NCI-H1417 treated with DMSO at 0.1 percent for 48 hours (cell line): ENCODE results near the gene MKS1.

Experiments
- DNase-seq: peaks from one replicate; lab custom pipeline; 2025; lab: John Stamatoyannopoulos, UW

MKS1 gene

DNA sequence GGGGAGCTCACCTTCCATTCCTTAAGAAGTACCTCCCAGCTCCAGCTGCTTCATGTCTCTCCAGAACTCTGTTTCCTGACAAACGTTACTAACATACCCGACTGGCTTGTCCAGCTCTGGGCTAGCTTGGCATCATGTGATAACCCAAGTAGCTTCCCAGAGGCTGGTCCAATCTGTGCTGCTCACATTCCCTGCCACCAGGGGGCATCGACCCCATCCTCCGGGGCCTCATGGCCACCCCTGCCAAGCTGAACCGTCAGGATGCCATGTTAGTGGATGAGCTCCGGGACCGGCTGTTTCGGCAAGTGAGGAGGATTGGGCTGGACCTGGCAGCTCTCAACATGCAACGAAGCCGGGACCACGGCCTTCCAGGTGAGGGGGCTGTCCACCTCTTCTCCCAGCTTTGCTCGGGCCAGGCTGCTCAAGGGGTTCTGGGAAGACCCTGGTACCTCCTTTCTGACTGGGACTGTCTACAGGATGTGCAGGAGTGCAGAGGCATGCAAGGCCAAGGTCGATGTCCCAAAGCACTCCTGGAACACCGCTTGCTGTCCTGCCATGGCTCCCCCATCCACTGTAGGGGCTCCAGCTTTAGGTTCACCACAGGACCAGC lies 18.9 kb downstream of the MKS1 start:
- no peak for DNase-seq

DNA sequence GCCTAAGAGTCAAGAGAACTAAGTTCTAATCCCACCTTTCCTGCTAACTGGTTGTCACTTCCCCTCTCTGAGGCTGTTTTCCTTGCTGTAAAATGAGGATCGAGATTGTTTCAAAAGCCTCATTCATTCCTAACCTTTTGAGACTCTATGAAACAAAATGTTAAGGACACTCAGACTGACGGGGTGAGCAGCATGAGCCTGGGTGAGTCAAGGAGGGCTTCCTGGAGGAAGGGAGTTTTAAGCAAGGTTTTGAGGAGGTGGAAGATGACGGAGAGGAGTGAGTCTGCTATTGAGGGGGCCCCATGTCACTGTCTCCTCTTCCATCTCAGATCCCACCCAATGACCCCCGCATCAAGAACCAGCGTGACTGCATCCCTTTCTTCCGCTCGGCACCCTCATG lies 22.4 kb downstream of the MKS1 start:
- no peak for DNase-seq

DNA sequence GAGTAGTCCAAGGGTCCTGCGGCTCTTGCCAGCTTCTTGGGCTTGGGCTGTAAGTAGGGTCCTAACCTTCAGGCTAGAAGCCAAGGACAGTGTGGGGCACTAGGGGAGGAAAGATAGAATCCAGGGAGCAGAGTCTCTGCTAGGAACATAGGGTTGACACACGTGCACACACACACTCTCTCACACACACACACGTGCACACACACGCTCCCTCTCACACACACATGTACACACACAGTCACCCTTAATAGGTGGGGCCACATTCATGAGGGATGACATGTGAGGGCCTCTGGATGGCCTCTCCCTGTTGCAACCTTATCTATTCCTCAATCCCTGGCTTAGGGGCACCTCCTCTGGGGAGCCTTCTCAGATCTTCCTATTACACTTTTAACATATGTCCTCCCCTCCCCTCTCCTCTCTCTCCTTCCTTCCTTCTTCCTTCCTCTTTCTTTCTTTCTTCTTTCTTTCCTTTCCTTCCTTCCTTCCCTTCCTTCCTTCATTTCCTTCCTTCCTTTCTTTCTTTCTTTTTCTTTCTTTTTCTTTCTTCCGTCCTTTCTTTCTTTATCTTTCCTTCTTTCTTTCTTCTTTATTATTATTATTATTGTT lies 23.4 kb downstream of the MKS1 start:
- DNase-seq = no peak

DNA sequence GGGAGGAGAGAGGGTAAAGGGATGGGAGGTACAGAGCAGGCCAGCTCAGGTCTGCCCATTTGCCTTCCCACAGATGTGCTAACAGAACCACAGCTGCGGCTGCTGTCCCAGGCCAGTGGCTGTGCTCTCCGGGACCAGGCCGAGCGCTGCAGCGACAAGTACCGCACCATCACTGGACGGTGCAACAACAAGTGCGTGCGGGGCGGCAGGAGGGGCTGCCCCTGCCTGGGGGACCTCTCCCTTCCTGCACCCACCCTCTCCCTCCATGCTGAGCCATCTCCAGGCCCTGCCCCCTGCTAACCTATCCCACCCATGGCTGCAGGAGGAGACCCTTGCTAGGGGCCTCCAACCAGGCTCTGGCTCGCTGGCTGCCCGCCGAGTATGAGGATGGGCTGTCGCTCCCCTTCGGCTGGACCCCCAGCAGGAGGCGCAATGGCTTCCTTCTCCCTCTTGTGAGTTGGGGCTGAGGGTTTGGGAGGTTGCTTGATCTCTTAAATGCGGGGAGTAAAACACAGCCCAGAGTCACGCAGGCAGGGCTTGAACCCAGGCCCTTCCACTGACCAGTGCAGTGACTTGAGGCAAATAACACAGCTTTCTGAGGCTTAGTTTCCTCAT lies 25.3 kb downstream of the MKS1 start:
- DNase-seq = no peak

DNA sequence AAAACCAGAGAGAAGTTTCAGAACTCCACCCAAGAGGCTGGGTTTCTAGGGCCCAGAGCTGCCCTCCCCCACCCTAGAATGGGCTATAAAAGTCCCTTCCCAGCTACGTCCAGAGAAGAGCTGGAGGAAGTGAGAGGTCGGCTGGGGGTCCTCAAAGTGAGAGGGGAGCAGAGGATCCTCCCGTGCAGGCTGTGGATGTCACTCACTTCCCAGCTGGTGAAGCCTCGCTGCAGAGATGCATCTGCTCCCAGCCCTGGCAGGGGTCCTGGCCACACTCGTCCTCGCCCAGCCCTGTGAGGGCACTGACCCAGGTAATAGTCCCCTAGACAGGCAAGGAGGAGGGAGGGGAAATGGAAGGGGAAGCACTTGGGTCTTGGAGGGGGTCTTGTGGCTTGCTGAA lies 26.4 kb downstream of the MKS1 start, which contains the start of gene EPX:
TSS of gene EPX (plus strand) at position 115 of the 400 bp plus-strand sequence. CDS start at position 236, 121 bp downstream.
- no peak for DNase-seq

DNA sequence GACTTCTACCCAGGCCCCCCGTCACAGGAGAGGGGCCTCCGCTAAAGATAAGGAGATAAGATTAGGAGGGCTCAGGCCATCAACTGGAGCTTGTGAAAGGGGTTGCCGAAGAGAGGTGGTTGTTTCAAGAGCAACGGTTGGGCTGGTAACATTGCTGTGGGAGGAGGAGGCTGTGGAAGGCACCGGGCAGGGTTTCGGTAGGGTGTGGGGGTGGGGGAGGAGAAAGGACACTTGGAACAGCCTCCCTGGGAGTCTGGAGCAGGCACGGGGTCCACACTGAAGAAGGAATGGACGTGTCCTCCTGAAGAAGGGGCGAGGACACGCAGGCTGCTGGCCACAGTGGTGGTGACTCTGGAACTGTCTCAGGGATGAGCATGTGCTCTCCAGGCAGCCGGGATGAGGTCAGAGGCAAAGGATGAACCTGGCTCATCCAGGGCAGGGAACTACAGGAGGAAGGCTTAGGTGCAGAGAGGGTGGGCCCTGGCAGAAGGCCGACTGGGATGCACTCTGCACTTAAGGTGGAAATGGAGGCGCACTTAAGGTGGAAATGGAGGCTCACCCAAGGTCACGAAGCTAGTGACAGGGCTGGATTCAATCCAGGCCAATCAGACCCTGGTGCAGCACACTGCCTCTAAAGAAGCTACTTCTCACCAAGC lies 27.7 kb downstream of the MKS1 start:
- DNase-seq = no peak

DNA sequence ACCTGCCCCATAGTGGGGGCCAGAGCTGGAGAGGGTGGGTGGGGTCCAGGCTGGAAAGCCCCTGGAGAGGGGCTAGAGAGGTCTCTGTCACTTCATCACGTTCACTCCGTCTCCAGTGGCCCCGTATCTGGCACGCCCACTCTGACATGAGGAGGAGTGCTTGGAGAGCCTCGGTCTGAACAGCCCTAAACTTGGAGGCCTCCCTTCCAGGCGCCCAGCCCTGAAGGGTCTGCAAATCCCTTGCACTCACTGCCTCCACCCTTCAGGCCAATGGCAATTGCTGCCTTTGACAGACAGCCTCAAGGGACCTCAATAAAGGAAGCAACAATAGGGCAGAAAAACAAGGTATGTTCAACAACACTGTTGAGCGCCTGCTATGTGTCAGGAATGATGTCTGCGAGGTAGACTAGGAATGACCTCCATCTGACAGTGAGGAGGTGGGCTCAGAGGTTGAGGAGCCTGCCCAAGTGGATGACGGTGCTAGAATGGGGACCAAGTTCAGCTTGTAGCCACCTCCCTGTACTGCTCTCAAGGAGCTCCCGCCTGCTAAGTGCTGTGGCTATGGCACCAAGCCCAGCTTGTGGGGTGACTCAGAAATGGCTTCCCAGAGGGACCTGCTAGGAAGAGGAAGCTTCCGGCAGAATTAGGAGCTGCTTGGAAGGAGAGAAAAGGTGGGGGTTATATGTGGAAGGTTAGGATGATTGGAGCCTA lies 29.5 kb downstream of the MKS1 start:
- DNase-seq = no peak

DNA sequence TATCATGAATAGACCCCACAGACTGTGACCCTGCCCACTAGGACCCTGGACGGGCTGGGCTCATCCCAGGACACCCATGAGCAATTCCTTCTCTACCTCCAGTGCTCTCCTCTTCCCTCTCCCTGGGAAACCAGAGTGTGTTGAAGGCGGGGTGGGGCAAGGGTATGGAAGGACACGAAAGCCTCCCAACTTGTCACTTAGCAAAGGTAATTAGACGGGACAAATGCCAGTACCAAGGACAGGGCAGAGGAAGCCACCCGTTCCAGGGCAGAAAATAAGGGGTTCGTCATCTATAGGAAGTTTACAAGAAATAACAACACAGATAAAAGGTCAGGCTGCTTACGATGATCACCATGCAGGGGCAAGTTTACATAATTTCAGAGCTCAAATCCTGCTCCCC lies 31.4 kb downstream of the MKS1 start:
- no peak for DNase-seq

DNA sequence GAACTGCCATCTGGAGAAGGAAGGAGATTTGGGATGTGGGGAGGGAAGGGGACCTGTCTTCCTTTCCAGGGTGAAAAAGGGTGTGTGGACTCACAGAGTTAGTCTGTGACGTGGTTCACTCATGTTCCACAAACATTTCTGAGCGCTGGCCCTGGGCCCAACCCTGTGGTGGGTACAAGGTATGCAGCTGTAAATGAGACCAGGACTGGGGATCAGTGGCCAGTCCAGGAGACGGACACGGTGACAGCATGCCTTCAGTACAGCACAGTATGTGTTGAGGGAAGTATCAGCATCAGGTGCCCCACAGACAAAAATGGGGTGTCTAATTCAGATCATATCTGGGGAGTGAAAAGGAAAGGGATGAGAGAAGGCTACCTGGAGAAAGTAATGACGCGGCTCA lies 32.0 kb downstream of the MKS1 start:
- no peak for DNase-seq

DNA sequence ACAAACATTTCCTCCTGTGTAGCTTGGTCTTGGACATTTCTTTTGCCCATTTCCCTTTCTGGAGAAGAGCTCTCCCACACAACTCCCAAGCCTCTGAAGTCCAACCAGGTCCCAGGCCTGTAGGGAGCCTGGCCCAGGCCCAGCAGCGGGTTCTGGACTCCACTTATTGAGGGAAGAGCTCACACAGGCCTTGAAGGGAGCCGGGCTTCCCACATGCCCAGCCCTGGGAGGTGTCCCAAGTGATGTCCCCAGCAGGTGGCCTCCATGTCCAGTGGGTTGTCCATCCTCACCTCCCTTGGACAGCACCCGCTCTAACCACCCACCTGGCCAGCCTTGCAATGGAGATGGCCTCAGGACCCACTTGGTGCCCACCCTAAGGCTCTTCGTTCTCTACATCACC lies 32.5 kb downstream of the MKS1 start:
- no peak for DNase-seq

DNA sequence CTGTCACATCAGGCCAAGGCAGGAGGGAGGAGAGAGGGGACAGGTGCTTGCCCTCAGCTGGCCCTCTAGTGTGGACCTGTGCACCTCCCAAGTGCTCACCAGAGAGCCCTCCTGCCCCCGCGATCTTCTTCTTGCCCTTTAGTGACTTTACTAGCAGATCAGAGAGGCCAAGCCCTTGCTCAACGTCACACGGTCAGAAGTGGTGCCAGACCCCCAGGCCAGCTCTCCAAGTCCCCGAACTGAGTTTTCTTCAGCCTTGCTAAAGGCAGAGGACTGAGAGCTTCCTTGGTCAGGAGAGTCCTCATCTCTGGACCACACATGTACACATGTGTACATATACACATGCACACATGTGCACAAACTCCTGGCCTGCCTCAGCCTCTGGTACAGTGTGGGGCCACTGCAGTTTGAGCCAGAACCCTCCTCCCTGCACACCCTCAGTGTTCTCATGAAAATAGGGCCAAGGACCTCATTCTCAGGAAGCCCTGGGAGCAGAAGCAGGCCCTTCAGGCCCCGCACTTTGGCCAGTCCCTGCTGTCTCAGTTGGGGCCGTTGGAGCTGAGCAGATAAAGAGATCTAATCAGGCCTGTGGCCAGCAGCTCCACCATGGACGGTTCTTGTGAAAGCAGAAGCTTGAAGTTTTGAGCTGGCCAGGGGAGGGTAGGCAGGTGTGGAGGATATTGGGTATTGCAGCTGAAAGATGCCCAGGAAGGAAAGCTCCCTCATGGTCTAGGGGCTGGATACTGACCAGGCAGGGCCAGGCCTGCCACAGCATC lies 33.9 kb downstream of the MKS1 start:
- DNase-seq = no peak

DNA sequence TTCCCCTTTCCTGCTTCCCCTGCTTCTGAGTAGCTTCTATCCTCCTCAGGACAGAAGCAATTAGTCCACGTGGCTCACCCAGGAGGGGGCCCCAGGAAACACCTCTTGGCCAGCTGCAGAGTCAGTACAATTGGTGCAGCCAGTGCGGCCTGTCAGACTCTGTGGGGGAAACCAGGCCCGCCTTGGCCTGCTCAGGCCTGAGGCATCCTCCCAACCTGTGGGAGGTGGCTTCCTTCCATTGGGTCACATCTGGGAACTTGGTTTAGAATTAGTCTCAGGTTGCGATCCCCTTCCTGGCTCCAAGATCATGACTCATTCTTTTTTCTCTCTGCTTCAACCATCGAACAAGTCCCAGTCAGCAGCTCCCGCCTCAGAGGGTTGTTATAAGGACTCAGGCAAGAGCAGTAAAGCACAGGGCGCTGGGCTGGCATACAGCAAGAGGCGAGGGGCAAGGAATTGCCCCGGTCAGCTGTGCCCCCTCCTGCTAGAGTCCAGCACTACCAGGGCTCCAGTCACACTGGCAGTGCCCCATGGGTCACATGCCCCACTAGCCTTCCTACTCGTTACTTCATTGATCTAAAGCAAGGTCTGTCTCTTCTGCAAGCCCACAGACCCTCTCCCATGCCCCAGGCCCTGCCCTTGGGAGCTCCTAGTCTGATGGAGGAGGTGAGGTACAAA lies 34.6 kb downstream of the MKS1 start:
- DNase-seq = no peak

DNA sequence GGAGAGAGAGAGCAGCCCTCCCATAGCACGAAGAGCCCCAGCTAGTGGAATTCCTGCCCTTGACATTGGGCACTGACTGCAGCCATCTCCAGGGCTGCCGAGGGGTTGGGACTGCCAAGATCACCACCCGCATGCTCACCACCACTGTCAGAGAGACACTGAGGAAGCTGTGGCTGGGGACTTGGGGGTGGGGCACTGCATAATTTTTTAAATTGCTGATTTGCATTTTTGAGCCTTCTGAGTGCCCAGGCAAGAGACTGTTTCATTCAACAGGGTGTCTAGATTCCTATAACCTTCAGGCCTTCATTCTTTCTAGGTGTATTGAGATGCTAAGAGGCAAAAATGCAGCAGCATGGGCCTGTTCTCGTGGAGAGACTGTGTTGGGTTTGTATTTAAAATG lies 35.5 kb downstream of the MKS1 start:
- DNase-seq = no peak

DNA sequence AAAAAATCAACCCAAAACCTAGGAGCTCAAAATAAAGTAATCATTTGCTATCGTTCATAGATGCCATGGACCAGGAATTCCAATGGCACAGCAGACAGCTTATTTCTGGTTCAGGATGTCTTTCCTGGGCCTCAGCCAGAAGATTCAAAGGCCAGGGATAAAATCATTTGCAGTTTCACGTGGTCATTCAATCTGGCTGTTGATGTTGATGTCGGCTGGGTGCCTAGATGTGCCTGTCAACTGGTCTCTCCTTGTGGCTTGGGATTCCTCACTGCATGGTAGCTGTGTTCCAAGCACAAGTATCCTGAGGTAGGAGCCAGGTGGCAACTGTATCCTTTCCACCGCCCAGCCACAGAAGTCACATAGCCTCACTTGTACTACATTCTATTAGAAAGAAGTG lies 37.3 kb downstream of the MKS1 start:
- no peak for DNase-seq

DNA sequence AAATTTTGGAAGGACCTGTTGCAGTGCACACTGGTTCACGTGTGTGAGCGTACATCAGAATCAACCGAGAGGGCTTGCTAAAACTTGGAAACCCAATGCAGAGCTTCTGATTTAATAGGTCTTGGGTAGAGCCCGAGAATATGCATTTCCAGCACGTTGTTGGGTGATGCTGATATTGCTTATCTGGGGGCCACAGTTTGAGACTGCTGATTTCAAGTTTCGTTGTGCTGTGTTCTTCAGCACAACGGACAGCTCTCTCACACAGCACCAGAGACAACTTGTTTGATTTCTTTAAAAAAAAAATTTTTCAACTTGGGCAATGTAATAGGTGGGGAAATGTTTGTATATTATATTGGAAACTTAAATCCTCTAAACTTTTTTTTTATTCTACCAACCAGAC lies 42.9 kb downstream of the MKS1 start:
- DNase-seq = no peak

DNA sequence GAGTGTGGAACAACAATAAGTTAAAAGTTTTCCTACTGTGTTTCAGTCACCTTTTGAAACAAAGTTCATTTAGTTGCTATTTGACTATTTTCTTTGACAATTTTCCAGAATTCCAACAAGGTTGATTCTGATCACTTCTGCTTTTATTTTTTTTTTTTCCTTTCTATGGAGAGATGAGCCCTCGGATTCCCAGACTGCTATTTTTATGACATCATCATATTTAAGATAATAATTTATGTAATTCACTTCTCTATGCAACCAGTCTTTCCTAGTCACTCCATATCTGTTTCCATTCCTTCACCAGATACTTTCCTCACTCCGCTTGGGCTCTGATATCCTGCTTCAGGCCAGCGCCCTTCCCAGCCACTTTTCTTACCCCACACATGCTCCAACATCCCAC lies 44.2 kb downstream of the MKS1 start:
- no peak for DNase-seq

DNA sequence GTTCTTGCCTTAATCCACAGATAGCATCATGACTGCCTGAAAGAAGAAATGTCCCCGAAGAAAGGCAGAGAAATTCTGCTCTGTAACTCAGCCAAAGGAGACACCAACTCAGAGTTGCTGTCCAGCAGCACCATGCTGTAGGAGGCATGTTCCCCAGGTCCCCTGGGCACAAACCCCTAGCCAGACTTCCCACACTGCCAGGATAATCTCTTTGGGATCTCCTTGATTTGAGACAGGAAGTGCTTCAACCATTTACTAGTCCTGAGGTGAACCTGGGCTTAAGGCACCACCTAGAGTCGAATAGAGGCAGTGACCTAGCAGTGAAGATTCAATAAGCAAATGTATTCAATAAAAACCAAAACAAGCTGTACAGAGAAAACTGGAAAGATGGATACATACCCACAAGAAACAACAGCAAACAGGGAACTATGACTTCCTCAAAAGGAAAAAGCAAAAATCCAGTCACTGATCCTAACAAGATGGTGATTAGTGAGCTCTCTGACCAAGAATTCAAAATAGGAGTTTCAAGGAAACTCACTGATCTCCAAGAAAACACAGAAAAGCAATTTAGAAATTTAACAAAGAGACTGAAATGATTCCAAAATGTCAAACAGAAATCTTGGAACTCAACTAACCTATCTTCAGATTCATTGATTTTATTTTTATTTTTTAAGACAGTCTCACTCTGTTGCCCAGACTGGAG lies 46.5 kb downstream of the MKS1 start:
- DNase-seq = peak; percentile 41

DNA sequence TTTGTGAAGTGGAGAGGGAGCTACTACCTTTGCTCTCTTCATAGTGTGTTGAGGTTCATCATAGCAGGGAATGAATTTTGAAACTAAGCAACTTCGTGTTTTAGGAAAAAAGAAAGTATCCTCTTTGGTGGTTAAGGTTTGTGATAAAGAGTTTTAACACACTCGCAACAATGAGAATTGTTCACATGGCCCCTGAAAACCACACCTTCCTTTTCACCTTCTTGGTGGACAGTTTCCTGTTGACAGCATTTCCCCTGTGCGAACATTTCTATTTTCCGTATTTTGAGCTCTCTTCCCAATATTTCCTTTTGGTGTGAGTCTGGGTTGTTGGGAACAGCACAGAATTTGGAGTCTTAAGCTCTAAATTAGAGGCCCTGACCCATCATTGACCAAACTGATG lies 48.4 kb downstream of the MKS1 start:
- no peak for DNase-seq

DNA sequence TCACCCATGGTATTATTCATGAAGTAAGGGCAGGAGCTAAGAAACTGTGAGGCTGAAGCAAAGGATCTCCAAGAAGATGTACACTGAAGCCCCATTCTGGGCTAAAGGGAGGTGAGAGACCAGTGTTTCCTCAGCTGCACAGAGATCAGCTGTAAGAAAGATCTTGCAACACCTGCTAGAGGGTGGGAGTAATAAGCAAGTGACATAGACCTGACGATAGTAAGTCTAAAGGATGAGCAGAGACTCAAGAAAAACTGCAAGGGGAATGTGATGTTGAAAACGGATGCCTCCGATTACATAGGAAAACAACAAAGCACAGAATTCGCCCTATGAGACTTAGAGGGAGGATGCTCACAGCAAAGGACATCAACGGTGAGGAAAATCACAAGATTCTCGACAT lies 52.4 kb downstream of the MKS1 start, which contains the start of gene OR4D2:
TSS of gene OR4D2 (plus strand) at position 301 of the 400 bp plus-strand sequence. CDS start 2,674 bp downstream, outside the sequence.
- DNase-seq = no peak

DNA sequence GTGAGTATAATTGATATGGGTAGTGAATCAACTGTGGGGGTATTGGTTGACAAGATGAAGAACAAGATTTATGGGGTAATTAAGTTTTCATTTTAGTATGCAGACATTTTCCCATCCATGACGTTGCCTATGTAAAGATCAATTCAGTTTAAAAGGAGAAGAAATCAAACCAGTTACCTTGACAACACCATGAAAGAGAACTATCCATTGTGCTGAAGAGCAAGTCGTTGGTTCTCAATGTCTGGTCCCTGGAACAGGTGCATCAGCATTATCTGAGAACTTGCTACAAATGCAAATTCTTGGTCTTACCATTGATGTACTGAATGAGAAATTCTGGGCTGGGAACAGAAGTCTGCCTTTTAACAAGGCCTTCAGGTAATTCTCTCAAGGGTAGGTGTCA lies 53.1 kb downstream of the MKS1 start:
- DNase-seq = peak; percentile 27
